OCI-LY7 (cell line): ENCODE data around the gene PTGDS. TPM values are rescaled to one million over a fixed set of nuclear protein-coding genes. Genes with fewer than 3 reads are reported as not detected.

Experiments
- BruUV-seq: library from RNA; stranded (reverse); fragments of 400-500 nt; replicated peaks from 2 replicates; lab custom pipeline; 2021; lab: Mats Ljungman, UMichigan
- CTCF ChIA-PET: fragments of 300-600 bp; sonication (Branson Sonifier 250); formaldehyde crosslinking; loops from one replicate; lab custom pipeline; 2022; ENCODE audit warnings: antibody characterized with exemption; ENCODE audit not compliant: unreplicated experiment; lab: Charles Lee
- POLR2A ChIA-PET: fragments of 300-600 bp; sonication (Branson Sonifier 250); formaldehyde crosslinking; loops from one replicate; lab custom pipeline; 2022; ENCODE audit warnings: antibody characterized with exemption; lab: Charles Lee
- DNase-seq: peaks from one replicate; pipeline ENCODE4 v3.0.0-alpha.2; 2015; ENCODE audit warnings: low spot score
- H2AFZ ChIP-seq: fragments of 200-600 bp; sonication (generic), shearing (Covaris generic); 2 replicates; pipeline ENCODE4 v1.6.1; 2014; ENCODE audit warnings: mild to moderate bottlenecking, antibody characterized with exemption, low read length, moderate library complexity
- H3K27ac ChIP-seq: fragments of 200-600 bp; sonication (generic); 2 replicates; pipeline ENCODE4 v1.5.1; 2014; ENCODE audit warnings: mixed run types, low read depth, mild to moderate bottlenecking, moderate library complexity, low read length, inconsistent platforms; ENCODE audit not compliant: poor library complexity, severe bottlenecking
- H3K36me3 ChIP-seq: fragments of 200-600 bp; sonication (generic); 2 replicates; pipeline ENCODE4 v1.6.1; 2014; ENCODE audit warnings: mild to moderate bottlenecking, antibody characterized with exemption, low read length, moderate library complexity, mixed read lengths; ENCODE audit not compliant: insufficient read depth
- H3K4me1 ChIP-seq: fragments of 200-600 bp; sonication (generic); 2 replicates; pipeline ENCODE4 v1.5.1; 2014; ENCODE audit warnings: mild to moderate bottlenecking, low read length; ENCODE audit not compliant: insufficient read depth, poor library complexity, severe bottlenecking
- H3K4me2 ChIP-seq: fragments of 200-600 bp; sonication (generic); 2 replicates; pipeline ENCODE4 v1.6.1; 2014; ENCODE audit warnings: mild to moderate bottlenecking, low read length
- H3K4me3 ChIP-seq: fragments of 200-600 bp; sonication (generic); 2 replicates; pipeline ENCODE4 v1.5.1; 2014; ENCODE audit warnings: mild to moderate bottlenecking, low read depth, low read length; ENCODE audit not compliant: poor library complexity, severe bottlenecking
- H3K79me2 ChIP-seq: fragments of 200-600 bp; sonication (generic); 2 replicates; pipeline ENCODE4 v1.6.1; 2016; ENCODE audit warnings: low read depth, mild to moderate bottlenecking, low read length, moderate library complexity, mixed read lengths; ENCODE audit not compliant: insufficient read depth
- H3K9me2 ChIP-seq: fragments of 200-600 bp; sonication (generic); 2 replicates; pipeline ENCODE4 v1.6.1; 2016; ENCODE audit warnings: mild to moderate bottlenecking, low read length, mixed read lengths; ENCODE audit not compliant: insufficient read depth
- H3K9me3 ChIP-seq: fragments of 200-600 bp; sonication (generic); 2 replicates; pipeline ENCODE4 v1.6.1; 2014; ENCODE audit warnings: mild to moderate bottlenecking, mixed run types, low read length, mixed read lengths
- H4K20me1 ChIP-seq: fragments of 200-600 bp; sonication (generic); 2 replicates; pipeline ENCODE4 v1.6.1; 2014; ENCODE audit warnings: mild to moderate bottlenecking, antibody characterized with exemption, low read length, moderate library complexity, mixed read lengths; ENCODE audit not compliant: insufficient read depth
- CTCF ChIP-seq: fragments of 200-600 bp; sonication (generic); conservative IDR thresholded peaks from 2 replicates; pipeline ENCODE4 v1.5.1; 2014; ENCODE audit warnings: mild to moderate bottlenecking, antibody characterized with exemption, low read length, moderate library complexity, mixed read lengths
- EZH2phosphoT487 ChIP-seq: fragments of 200-600 bp; sonication (generic); IDR thresholded peaks from 2 replicates; pipeline ENCODE4 v1.6.1; 2018; ENCODE audit warnings: low read depth, borderline replicate concordance, mild to moderate bottlenecking, mixed run types, antibody characterized with exemption, low read length, moderate library complexity, mixed read lengths
- intact Hi-C: fragments of 100-400 bp; cut with micrococcal nuclease; formaldehyde crosslinking; loops from one replicate; pipeline ENCODE4 v1.10.0; 2022; ENCODE audit not compliant: unreplicated experiment
- total RNA-seq, 2 experiments: library from RNA; depleted of rRNA in 1 of 2; stranded (reverse); fragments of >200 nt in 1 of 2; shearing (Covaris generic) in 1 of 2; gene quantifications; 2 replicates each; pipeline ENCODE4 v1.2.3, GENCODE V29; 2014 to 2022

The PTGDS gene
- total RNA-seq, 2 experiments from 2014 or later = not detected

- no peaks in the 10 kb centered on the region for H3K36me3 ChIP-seq
- POLR2A ChIA-PET = no interaction called here
- CTCF ChIA-PET = interaction anchor here (0.6 kb wide), 2 partner anchors 25 to 103 kb away, joined by 3 read pairs; no protein-coding TSS in a partner anchor
- DNase-seq = no peak
- intact Hi-C loops = no loop called here
- H2AFZ ChIP-seq = no peak overlapping the region
- H3K4me2 ChIP-seq = no peak overlapping the region
- no peak for TF ChIP-seq EZH2phosphoT487
- no peak for TF ChIP-seq CTCF
- no peaks in the 10 kb centered on the region for H3K9me2 ChIP-seq
- H3K4me1 ChIP-seq = peaks cover 4% of the 10 kb centered on the region
- H3K79me2 ChIP-seq = no peaks in the 10 kb centered on the region
- no peak overlapping the region for H3K27ac ChIP-seq
- H3K9me3 ChIP-seq = no peaks in the 10 kb centered on the region
- H4K20me1 ChIP-seq = no peaks in the 10 kb centered on the region
- H3K4me3 ChIP-seq = no peak overlapping the region
- no TSS peak for BruUV-seq
Measured at GRCh38 chr9:137011907-137012675, 34.8 kb downstream of the PTGDS start.

DNA sequence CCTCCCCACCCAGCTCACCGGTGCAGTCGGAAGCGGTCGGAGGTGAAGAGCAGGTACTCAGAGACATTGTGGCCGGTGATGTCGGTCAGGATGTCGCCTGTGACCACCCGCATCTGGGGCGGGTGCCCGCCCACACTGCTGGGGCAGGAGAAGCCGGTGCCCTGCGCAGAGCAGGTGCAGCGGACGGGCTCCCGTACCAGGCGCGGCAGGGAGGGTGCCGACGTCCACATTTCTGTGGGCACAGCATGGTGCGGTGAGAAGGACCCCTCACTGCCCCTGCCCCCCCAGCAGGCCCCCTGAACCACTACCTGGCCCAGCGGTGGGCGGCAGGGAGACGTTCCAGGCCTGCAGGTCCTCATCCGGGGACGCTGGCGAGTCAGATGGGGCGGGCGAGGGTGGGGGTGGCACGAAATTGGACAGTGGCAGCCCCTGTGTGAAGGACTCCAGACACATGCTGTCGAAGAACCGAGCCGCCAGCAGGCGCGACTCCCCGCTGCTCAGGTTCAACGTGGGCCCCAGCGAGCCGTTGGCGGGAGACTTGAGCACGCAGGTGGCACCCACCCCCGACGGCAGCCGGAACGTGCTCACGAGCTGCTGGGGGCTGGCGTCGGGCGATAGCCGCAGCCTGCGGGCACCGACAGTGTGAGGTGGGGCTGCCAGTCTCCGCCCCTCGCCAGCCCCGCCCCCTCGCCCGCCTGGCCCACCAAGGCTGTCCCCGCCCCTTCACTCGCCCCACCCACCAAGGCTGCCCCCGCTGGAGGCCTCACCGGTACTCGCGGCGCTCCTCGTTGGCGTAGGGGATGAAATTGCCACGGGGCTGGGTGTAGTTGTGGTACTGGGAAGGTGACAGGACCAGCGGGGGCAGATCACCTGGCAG is 35.6 kb downstream of the PTGDS start:
- DNase-seq = no peak
- no TSS peak for BruUV-seq
- Histone ChIP-seq H3K4me2 (no peak overlapping the region), H3K36me3 (no peaks in the 10 kb centered on the region), H3K4me3 (no peak overlapping the region), H3K9me2 (no peaks in the 10 kb centered on the region), H2AFZ (no peak overlapping the region), H4K20me1 (no peaks in the 10 kb centered on the region), H3K4me1 (peaks cover 4% of the 10 kb centered on the region), H3K79me2 (no peaks in the 10 kb centered on the region), H3K9me3 (no peaks in the 10 kb centered on the region), H3K27ac (no peak overlapping the region)
- POLR2A ChIA-PET = no interaction called here
- intact Hi-C loops = no loop called here
- TF ChIP-seq CTCF (no peak), EZH2phosphoT487 (no peak)
- CTCF ChIA-PET = interaction anchor here (0.6 kb wide), 1 partner anchor 24 kb away, joined by 3 read pairs; no protein-coding TSS in a partner anchor
